HepG2 (cell line): ENCODE results near the gene TNNI2. TPM values are rescaled to one million over a fixed set of nuclear protein-coding genes. Genes with fewer than 3 reads are reported as not detected.

ENCODE experiments used
- AGO1 ChIP-seq: fragments of 200-400 bp; formaldehyde crosslinking; IDR thresholded peaks from 2 replicates; pipeline ENCODE4 v1.6.1; 2017; ENCODE audit warnings: mild to moderate bottlenecking, low read depth, low read length, moderate library complexity; ENCODE audit not compliant: poor library complexity, severe bottlenecking
- E2F5 ChIP-seq: sonication (generic); formaldehyde crosslinking; conservative IDR thresholded peaks from 2 replicates; pipeline ENCODE4 v1.4.0; 2020; ENCODE audit warnings: missing genetic modification reagents
- KIAA2018 ChIP-seq: sonication (generic); formaldehyde crosslinking; IDR thresholded peaks from 2 replicates; pipeline ENCODE4 v1.5.0; 2020; ENCODE audit warnings: mild to moderate bottlenecking, missing genetic modification reagents, borderline replicate concordance
- MIER3 ChIP-seq: IDR thresholded peaks from 2 replicates; pipeline ENCODE4 v1.6.1; 2016; ENCODE audit warnings: missing compliant biosample characterization, borderline replicate concordance
- NR2C2 ChIP-seq: sonication (generic); formaldehyde crosslinking; IDR thresholded peaks from 2 replicates; pipeline ENCODE4 v1.4.0; 2020; ENCODE audit warnings: missing genetic modification reagents, mild to moderate bottlenecking, moderate library complexity, borderline replicate concordance
- PPARG ChIP-seq: conservative IDR thresholded peaks from 2 replicates; pipeline ENCODE4 v1.6.1; 2016; ENCODE audit warnings: missing biosample characterization, missing genetic modification reagents
- RERE ChIP-seq: IDR thresholded peaks from 2 replicates; pipeline ENCODE4 v1.6.1; 2016; ENCODE audit warnings: low read depth, missing genetic modification reagents, missing compliant biosample characterization
- ZEB1 ChIP-seq: IDR thresholded peaks from 2 replicates; pipeline ENCODE4 v1.6.1; 2012; ENCODE audit warnings: mild to moderate bottlenecking, low read depth, inconsistent platforms; ENCODE audit not compliant: insufficient replicate concordance
- ZNF276 ChIP-seq: sonication (generic); formaldehyde crosslinking; IDR thresholded peaks from 2 replicates; pipeline ENCODE4 v1.4.0; 2020; ENCODE audit warnings: mild to moderate bottlenecking, low read depth, missing genetic modification reagents
- ZNF335 ChIP-seq: sonication (generic); formaldehyde crosslinking; IDR thresholded peaks from 2 replicates; pipeline ENCODE4 v1.4.0; 2020; ENCODE audit warnings: missing genetic modification reagents
- polyA plus RNA-seq, 8 experiments: library from polyadenylated mRNA; depleted of rRNA in 3 of 8; stranded (reverse) in 7 of 8; unstranded in 1 of 8; fragments of >200 nt; fragmentation: Illumina TruSeq in 4 of 8; extraction: Trizol in 4 of 8; gene quantifications; 2 replicates each; pipeline versions ENCODE4 v1.2.1 to v1.2.3, GENCODE V29; 2011 to 2016; ENCODE audit warnings: low read depth in 4 of 8, missing spikeins in 1 of 8, mixed read lengths in 1 of 8; ENCODE audit not compliant: insufficient read depth in 1 of 8
- total RNA-seq, 5 experiments: library from RNA; depleted of rRNA; stranded (reverse); fragments of >200 nt; fragmentation: Illumina TruSeq; extraction: Trizol; gene quantifications; 2 replicates each; pipeline ENCODE4 v1.2.3, GENCODE V29; 2016; ENCODE audit warnings: low read depth in 1 of 5

The TNNI2 gene
- total and polyA plus RNA-seq, 2 of the 13 experiments (the other 11 are each of a cell fraction or from before 2014, with no cell fraction given) = 7.2 to 12.0 TPM

GRCh38 chr11:1830322-1831223 lies 8.2 kb upstream of the TNNI2 start (continued):
- TF ChIP-seq ZNF276 (no peak), ZNF335 (CRISPR knock-in tag) (peak; percentile 67), ZEB1 (peak; percentile 54), AGO1 (no peak), PPARG (CRISPR knock-in tag) (no peak), RERE (CRISPR knock-in tag) (no peak), NR2C2 (CRISPR knock-in tag) (no peak), MIER3 (CRISPR knock-in tag) (peak; percentile 43; the same call in 1 of the 2 replicates), E2F5 (no peak), KIAA2018 (CRISPR knock-in tag) (no peak; the same call in 1 of the 2 replicates)
